Duodenal mucosa (tissue), 2 donors: ENCODE results near the gene PRDM7.
"Not testable (repeated sequence)": the region's sequence is repeated elsewhere in the genome, so short reads cannot be mapped to it uniquely, and the experiment has no call there.

ENCODE experiments used
- H3K27ac ChIP-seq: one replicate; pipeline ENCODE4 v1.7.0; 2013; ENCODE audit warnings: low read depth, low read length
- H3K27me3 ChIP-seq, 2 donors: one replicate each; pipeline ENCODE4 v1.7.0; 2013; ENCODE audit warnings: low read length in 2 of 2, control low read depth in 1 of 2; ENCODE audit not compliant: insufficient read depth in 2 of 2, control insufficient read depth in 1 of 2
- H3K36me3 ChIP-seq, 2 donors: one replicate each; pipeline ENCODE4 v1.7.0; 2013; ENCODE audit warnings: low read length in 2 of 2, control low read depth in 1 of 2; ENCODE audit not compliant: insufficient read depth in 2 of 2, control insufficient read depth in 1 of 2
- H3K4me1 ChIP-seq, 2 donors: one replicate each; pipeline ENCODE4 v1.7.0; 2013; ENCODE audit warnings: low read length in 2 of 2, control low read depth in 1 of 2; ENCODE audit not compliant: insufficient read depth in 2 of 2, control insufficient read depth in 1 of 2
- H3K4me3 ChIP-seq, 2 donors: one replicate each; pipeline ENCODE4 v1.7.0; 2013; ENCODE audit warnings: low read length in 2 of 2, low read depth in 1 of 2
- H3K9ac ChIP-seq, 2 donors: one replicate each; pipeline ENCODE4 v1.7.0; 2013; ENCODE audit warnings: low read length in 2 of 2, low read depth in 1 of 2
- H3K9me3 ChIP-seq, 2 donors: one replicate each; pipeline ENCODE4 v1.7.0; 2013; ENCODE audit warnings: low read length in 2 of 2, control low read depth in 1 of 2; ENCODE audit not compliant: control insufficient read depth in 1 of 2

Gene PRDM7

GRCh38 chr16:90098936-90099335, 21.8 kb upstream of the PRDM7 start:
- H3K4me3 ChIP-seq, H3K27ac ChIP-seq: not testable (repeated sequence)

GRCh38 chr16:90097010-90097684, 20.0 kb upstream of the PRDM7 start:
- H3K9me3 ChIP-seq, H3K27me3 ChIP-seq, H3K36me3 ChIP-seq, H3K9ac ChIP-seq, H3K4me1 ChIP-seq, H3K4me3 ChIP-seq, H3K27ac ChIP-seq: not testable (repeated sequence)

More at GRCh38 chr16:90098936-90099335, 21.8 kb upstream of the PRDM7 start:
- not testable (repeated sequence) for H3K9me3 ChIP-seq, H3K4me1 ChIP-seq, H3K9ac ChIP-seq, H3K27me3 ChIP-seq, H3K36me3 ChIP-seq

DNA sequence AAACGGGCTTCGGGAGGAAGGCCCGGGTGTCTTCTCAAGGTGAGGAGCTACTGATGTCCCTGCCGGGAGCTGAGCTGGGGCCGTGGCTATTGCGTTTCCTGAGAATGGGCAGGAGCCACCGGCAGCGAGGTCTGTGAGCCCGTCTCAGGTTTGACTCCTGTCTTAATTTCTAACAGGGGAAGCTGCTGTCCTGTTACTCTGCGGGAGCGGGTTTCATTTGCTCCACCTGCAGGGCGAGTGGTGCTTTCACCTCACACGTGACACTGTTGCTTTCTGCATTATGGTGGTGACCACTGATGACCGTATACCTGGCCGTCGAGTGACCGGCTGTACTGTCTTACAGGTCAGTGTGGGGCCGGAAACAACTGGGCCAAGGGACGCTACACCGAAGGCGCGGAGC, 17.7 kb upstream of the PRDM7 start:
- H3K4me1 ChIP-seq, H3K9ac ChIP-seq, H3K9me3 ChIP-seq, H3K27ac ChIP-seq, H3K27me3 ChIP-seq, H3K36me3 ChIP-seq, H3K4me3 ChIP-seq: not testable (repeated sequence)

GRCh38 chr16:90094296-90094695, 17.2 kb upstream of the PRDM7 start:
- H3K9ac ChIP-seq, H3K36me3 ChIP-seq, H3K27me3 ChIP-seq, H3K4me3 ChIP-seq, H3K4me1 ChIP-seq, H3K27ac ChIP-seq, H3K9me3 ChIP-seq: not testable (repeated sequence)

DNA sequence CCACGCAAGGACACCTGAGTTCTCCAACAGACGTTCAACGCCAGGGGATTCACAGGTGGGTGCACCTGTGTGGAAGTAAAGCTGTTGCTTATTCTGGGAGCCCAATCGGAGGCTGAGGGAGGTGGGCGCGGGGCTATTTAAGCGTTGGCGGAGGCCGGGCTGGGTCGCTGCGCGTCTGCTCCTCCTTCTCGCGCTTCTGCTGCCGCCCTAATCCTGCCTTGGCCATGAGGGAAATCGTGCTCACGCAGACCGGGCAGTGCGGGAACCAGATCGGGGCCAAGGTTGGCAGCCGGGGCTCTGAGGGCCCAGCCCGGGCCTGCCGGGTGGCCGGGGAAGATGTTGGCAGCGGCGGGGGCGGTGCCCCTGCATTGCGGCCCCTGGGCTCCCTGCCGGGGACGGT, 16.7 kb upstream of the PRDM7 start:
- H3K4me1 ChIP-seq, H3K9ac ChIP-seq, H3K27ac ChIP-seq, H3K27me3 ChIP-seq, H3K4me3 ChIP-seq, H3K9me3 ChIP-seq, H3K36me3 ChIP-seq: not testable (repeated sequence)

- H3K9me3 ChIP-seq, H3K27me3 ChIP-seq, H3K36me3 ChIP-seq, H3K9ac ChIP-seq, H3K27ac ChIP-seq, H3K4me3 ChIP-seq, H3K4me1 ChIP-seq: not testable (repeated sequence)
These were observed 15.7 kb upstream of the PRDM7 start for GRCh38 chr16:90092781-90093180.

DNA sequence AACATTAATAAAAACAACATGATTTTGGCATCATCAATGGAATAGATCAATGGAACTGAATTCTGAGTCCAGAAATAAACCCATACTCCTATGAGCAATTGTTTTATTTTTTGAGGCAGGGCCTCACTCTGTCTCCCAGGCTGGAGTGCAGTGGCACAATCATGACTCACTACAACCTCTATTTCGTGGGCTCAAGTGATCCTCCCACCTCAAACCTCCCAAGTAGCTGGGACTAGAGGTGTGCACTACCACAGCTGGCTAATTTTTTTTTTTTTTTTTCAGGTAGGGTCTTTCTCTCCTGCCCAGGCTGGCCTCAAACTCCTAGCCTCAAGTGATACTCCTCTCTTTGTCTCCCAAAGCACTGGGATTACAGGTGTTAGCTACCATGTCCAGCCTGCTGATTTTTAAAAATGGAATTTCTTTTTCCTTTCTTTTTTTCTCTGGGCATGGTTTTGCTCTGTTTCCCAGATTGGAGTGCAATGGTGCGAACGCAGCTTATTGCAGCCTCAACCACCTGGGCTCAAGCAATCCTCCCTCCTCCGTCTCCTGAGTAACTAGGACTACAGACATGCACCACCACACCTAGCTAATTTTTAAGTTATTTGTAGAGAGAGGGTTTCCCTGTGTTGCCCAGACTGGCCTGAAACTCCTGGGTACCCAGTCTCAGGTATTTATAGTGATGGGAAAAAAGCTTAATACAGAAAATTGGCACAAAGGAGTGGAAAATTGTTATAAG, 7.3 kb upstream of the PRDM7 start:
- Histone ChIP-seq H3K9ac (no peak overlapping the region), H3K36me3 (no peaks in the 10 kb centered on the region), H3K27me3 (no peaks in the 10 kb centered on the region), H3K4me1 (no peaks in the 10 kb centered on the region), H3K4me3 (no peak overlapping the region), H3K9me3 (no peaks in the 10 kb centered on the region), H3K27ac (no peak overlapping the region)

DNA sequence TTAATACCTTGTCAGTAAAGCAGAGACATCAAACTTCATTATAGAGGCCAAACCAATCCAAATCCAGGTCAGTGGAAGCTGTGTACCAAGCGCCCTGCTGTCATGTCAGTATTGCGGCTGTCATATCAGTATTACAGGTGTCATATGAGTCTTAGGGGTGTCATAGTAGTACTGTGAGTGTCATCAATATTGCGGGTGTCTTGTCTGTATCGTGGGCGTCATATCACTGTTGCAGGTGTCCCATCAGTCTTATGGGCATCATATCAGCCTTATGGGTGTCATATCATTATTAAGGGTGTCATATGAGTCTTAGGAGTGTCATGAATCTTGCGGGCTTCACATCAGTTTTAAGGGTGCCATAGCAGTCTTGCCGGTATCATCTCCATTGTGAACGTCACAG, 6.0 kb upstream of the PRDM7 start:
- Histone ChIP-seq H3K27ac (no peak overlapping the region), H3K27me3 (no peaks in the 10 kb centered on the region), H3K4me1 (peaks cover 1 to 4% of the 10 kb centered on the region in 2 donors), H3K4me3 (no peak overlapping the region), H3K36me3 (no peaks in the 10 kb centered on the region), H3K9ac (no peak overlapping the region), H3K9me3 (no peaks in the 10 kb centered on the region)

- no peaks in the 10 kb centered on the region for H3K9me3 ChIP-seq
- no peaks in the 10 kb centered on the region for H3K27me3 ChIP-seq
- peak overlapping the region in 1 of 2 donors; percentile 69 for H3K4me3 ChIP-seq
- H3K27ac ChIP-seq: no peak overlapping the region
- H3K9ac ChIP-seq: no peak overlapping the region
- no peaks in the 10 kb centered on the region for H3K36me3 ChIP-seq
- H3K4me1 ChIP-seq: peaks cover 8 to 16% of the 10 kb centered on the region in 2 donors
These were observed 4.5 kb upstream of the PRDM7 start for GRCh38 chr16:90081606-90081970.

DNA sequence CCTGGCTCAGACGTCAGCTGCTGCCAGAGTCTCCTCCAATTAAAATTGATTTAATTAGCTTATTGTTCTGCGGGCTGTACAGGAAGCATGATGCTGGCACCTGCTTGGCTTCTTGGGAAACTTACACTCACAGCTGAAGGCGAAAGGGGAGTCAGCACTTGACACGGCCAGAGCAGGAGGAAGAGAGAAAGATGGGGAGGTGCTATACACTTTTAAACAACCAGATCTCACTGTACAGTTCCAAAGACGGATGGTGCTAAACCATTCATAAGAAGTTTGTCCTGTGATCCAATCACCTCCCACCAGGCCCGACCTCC, 1.4 kb upstream of the PRDM7 start:
- Histone ChIP-seq H3K27me3 (no peaks in the 10 kb centered on the region), H3K9ac (peak overlapping the region in 1 of 2 donors; percentile 64), H3K4me3 (peak overlapping the region; percentile 62 to 71), H3K27ac (no peak overlapping the region), H3K36me3 (no peaks in the 10 kb centered on the region), H3K9me3 (no peaks in the 10 kb centered on the region), H3K4me1 (peaks cover 8 to 16% of the 10 kb centered on the region in 2 donors)
